ENCODE data around the gene IMP4. TPM values are rescaled to one million over a fixed set of nuclear protein-coding genes. Genes with fewer than 3 reads are reported as not detected.

The IMP4 gene
- total and polyA plus RNA-seq, 2 of the 8 experiments (the other 6 are each of a cell fraction or from before 2014, with no cell fraction given): 96.8 to 194 TPM

GRCh38 chr2:130355578-130356431, 13.1 kb downstream of the IMP4 start, which contains the start of gene PTPN18 (continued):
- TF ChIP-seq CHD7 (IDR thresholded peaks at IDR 0.05; ENCODE audit: insufficient replicate concordance, low read length) (no peak), RBBP5 (IDR thresholded peaks at IDR 0.05; ENCODE audit: borderline replicate concordance, low read depth, low read length) (no peak; the same call in 1 of the 2 replicates), NANOG (IDR thresholded peaks at IDR 0.05; ENCODE audit: insufficient read depth, low read depth, low read length, poor library complexity, severe bottlenecking) (no peak), BACH1 (IDR thresholded peaks at IDR 0.05; ENCODE audit: low read length) (peak; percentile 54; the same call in 1 of the 2 replicates), HDAC2 (IDR thresholded peaks at IDR 0.05; ENCODE audit: borderline replicate concordance in 1 of 2, low read depth in 2 of 2, low read length in 2 of 2) (peak in 1 of 2 experiments; percentile 65; a peak in 2 of 4 replicates), YY1 (IDR thresholded peaks at IDR 0.05; ENCODE audit: low read depth, low read length) (peak; percentile 34; the same call in 1 of the 2 replicates), CTBP2 (IDR thresholded peaks at IDR 0.05; ENCODE audit: borderline replicate concordance, insufficient read depth, insufficient read length, low read length) (no peak), EP300 (IDR thresholded peaks at IDR 0.05; ENCODE audit: borderline replicate concordance in 1 of 2, low read depth in 2 of 2, low read length in 2 of 2) (no peak)

Measured in H1 (cell line).